Astrocyte of the spinal cord (primary cell): Measurements from ENCODE around the gene PERCC1.

ENCODE experiments used
- DNase-seq: peaks from one replicate; pipeline ENCODE4 v3.0.0; 2011; ENCODE audit warnings: low read depth, low spot score
- H3K4me3 ChIP-seq: 2 replicates; pipeline ENCODE4 v1.5.1; 2011; ENCODE audit warnings: low read depth, mild to moderate bottlenecking, low read length, moderate library complexity
- in situ Hi-C: cut with HindIII; loops from 2 replicates; pipeline ENCODE4 v1.10.0; 2017; ENCODE audit warnings: low sequenced_read_pairs
- TF ChIP-seq, protein P1 (sequence below): IDR thresholded peaks from 2 replicates; pipeline ENCODE4 v1.5.1; 2012; ENCODE audit warnings: low read depth, mild to moderate bottlenecking, low read length, inconsistent platforms

The PERCC1 gene

GRCh38 chr16:1481906-1482835 lies 51.3 kb downstream of the PERCC1 start:
- TF ChIP-seq, protein P1, sequence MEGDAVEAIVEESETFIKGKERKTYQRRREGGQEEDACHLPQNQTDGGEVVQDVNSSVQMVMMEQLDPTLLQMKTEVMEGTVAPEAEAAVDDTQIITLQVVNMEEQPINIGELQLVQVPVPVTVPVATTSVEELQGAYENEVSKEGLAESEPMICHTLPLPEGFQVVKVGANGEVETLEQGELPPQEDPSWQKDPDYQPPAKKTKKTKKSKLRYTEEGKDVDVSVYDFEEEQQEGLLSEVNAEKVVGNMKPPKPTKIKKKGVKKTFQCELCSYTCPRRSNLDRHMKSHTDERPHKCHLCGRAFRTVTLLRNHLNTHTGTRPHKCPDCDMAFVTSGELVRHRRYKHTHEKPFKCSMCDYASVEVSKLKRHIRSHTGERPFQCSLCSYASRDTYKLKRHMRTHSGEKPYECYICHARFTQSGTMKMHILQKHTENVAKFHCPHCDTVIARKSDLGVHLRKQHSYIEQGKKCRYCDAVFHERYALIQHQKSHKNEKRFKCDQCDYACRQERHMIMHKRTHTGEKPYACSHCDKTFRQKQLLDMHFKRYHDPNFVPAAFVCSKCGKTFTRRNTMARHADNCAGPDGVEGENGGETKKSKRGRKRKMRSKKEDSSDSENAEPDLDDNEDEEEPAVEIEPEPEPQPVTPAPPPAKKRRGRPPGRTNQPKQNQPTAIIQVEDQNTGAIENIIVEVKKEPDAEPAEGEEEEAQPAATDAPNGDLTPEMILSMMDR, result no peak
- no peak overlapping the region for H3K4me3 ChIP-seq
- in situ Hi-C loops, result no loop called here
- peak; percentile 16 for DNase-seq
